CD4-positive, alpha-beta T cell (primary cell): ENCODE data around the gene CD24. TPM values are rescaled to one million over a fixed set of nuclear protein-coding genes. Genes with fewer than 3 reads are reported as not detected.

Experiments used
- ATAC-seq: fragments of 200-7000 bp; cut with Tn5 transposase; one replicate; pipeline ENCODE4 v1.10.0; 2022; ENCODE audit warnings: mild to moderate bottlenecking; ENCODE audit not compliant: poor library complexity
- CTCF ChIA-PET: fragments of 350-600 bp; sonication (Branson Sonifier 250); formaldehyde crosslinking; loops from one replicate; lab custom pipeline; 2021; ENCODE audit warnings: antibody characterized with exemption, inconsistent platforms; lab: Charles Lee
- POLR2A ChIA-PET: fragments of 350-600 bp; sonication (Branson Sonifier 250); formaldehyde crosslinking; loops from one replicate; lab custom pipeline; 2021; ENCODE audit warnings: antibody characterized with exemption, inconsistent platforms; lab: Charles Lee
- DNase-seq, 14 experiments: peaks; one replicate each; pipeline ENCODE4 v3.0.0-alpha.2; 2013 to 2020; ENCODE audit warnings: mixed read lengths in 2 of 14
- H3K27ac ChIP-seq, 2 donors: one replicate each; pipeline versions ENCODE4 v1.5.1 to v1.7.0; 2013; ENCODE audit warnings: low read length in 2 of 2, low read depth in 1 of 2, mild to moderate bottlenecking in 1 of 2
- H3K27me3 ChIP-seq, 2 experiments: 1 replicate in 1 of 2; 2 replicates in 1 of 2; pipeline versions ENCODE4 v1.6.1 to v1.7.0; 2013; ENCODE audit warnings: low read length in 2 of 2, control low read depth in 1 of 2, mild to moderate bottlenecking in 1 of 2, moderate library complexity in 1 of 2; ENCODE audit not compliant: insufficient read depth in 2 of 2, control insufficient read depth in 1 of 2
- H3K36me3 ChIP-seq: one replicate; pipeline ENCODE4 v1.6.1; 2013; ENCODE audit warnings: low read length, control low read depth; ENCODE audit not compliant: insufficient read depth
- H3K4me1 ChIP-seq: one replicate; pipeline ENCODE4 v1.6.1; 2013; ENCODE audit warnings: low read length, control low read depth; ENCODE audit not compliant: insufficient read depth
- H3K4me3 ChIP-seq: one replicate; pipeline ENCODE4 v1.5.1; 2013; ENCODE audit warnings: mild to moderate bottlenecking, low read length, moderate library complexity
- H3K9me3 ChIP-seq, 2 experiments: 1 replicate in 1 of 2; 2 replicates in 1 of 2; pipeline versions ENCODE4 v1.6.1 to v1.7.0; 2013; ENCODE audit warnings: low read length in 2 of 2, mild to moderate bottlenecking in 2 of 2, control low read depth in 1 of 2, moderate library complexity in 1 of 2; ENCODE audit not compliant: control insufficient read depth in 1 of 2, insufficient read depth in 1 of 2
- H3K27ac Mint-ChIP-seq: one replicate; pipeline ENCODE4 v1.8.0; 2020; ENCODE audit warnings: mixed read lengths
- H3K27me3 Mint-ChIP-seq: one replicate; pipeline ENCODE4 v1.8.0; 2021; ENCODE audit warnings: mixed read lengths
- H3K36me3 Mint-ChIP-seq: one replicate; pipeline ENCODE4 v1.8.0; 2021; ENCODE audit warnings: low read depth, mixed read lengths
- H3K4me1 Mint-ChIP-seq: one replicate; pipeline ENCODE4 v1.8.0; 2021; ENCODE audit warnings: low read depth, mixed read lengths
- H3K4me3 Mint-ChIP-seq: one replicate; pipeline ENCODE4 v1.8.0; 2020; ENCODE audit warnings: mild to moderate bottlenecking, mixed read lengths
- H3K9me3 Mint-ChIP-seq: one replicate; pipeline ENCODE4 v1.8.0; 2020; ENCODE audit warnings: mixed read lengths
- intact Hi-C, 2 experiments: fragments of 100-400 bp; cut with DNase I in 1 of 2; cut with micrococcal nuclease in 1 of 2; formaldehyde crosslinking; loops; one replicate each; pipeline versions ENCODE4 v1.15.1 to v1.9.0; 2023 to 2025; cut with DNase I, micrococcal nuclease
- total RNA-seq, 174 experiments: library from RNA in 2 of 174; stranded (reverse) in 2 of 174; gene quantifications; one replicate each; pipeline ENCODE4 v1.2.3 and lab custom pipeline; 2021 to 2026
- TF ChIP-seq, protein P1 (sequence below): fragments of 200-600 bp; IDR thresholded peaks from one replicate; pipeline ENCODE4 v1.8.0; 2022; ENCODE audit warnings: antibody characterized with exemption, mild to moderate bottlenecking

CD24 gene
- total RNA-seq, 2 experiments from 2014 or later: not detected

DNA sequence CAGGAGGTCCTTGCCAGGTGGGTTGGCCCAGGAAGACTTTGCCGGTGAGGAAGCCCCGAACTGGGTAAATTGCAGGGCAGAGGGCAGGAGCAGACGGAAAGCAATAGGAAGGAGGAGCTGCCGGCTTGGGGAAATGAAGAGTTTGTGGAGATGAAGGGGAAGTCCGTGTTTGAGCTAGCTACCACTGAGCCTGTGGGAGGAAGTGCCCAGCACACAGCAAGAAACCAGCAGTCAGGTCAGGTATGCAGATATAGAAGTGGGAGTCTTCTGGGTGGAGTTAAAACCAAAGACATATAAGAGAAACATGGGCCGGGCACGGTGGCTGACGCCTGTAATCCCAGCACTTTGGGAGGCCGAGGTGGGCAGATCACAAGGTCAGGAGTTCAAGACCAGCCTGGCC, 34.7 kb downstream of the CD24 start:
- ChIA-PET POLR2A (no interaction called here), CTCF (no interaction called here)
- H3K27ac ChIP-seq: no peak overlapping the region
- no peaks in the 10 kb centered on the region for H3K9me3 ChIP-seq
- intact Hi-C loops: no loop called here
- no peaks in the 10 kb centered on the region for H3K9me3 Mint-ChIP-seq
- no peak overlapping the region for H3K27ac Mint-ChIP-seq
- ATAC-seq (no peak), DNase-seq (no peak)
- H3K27me3 Mint-ChIP-seq: peaks cover 64% of the 10 kb centered on the region
- H3K4me1 ChIP-seq: no peaks in the 10 kb centered on the region
- TF ChIP-seq, protein P1, sequence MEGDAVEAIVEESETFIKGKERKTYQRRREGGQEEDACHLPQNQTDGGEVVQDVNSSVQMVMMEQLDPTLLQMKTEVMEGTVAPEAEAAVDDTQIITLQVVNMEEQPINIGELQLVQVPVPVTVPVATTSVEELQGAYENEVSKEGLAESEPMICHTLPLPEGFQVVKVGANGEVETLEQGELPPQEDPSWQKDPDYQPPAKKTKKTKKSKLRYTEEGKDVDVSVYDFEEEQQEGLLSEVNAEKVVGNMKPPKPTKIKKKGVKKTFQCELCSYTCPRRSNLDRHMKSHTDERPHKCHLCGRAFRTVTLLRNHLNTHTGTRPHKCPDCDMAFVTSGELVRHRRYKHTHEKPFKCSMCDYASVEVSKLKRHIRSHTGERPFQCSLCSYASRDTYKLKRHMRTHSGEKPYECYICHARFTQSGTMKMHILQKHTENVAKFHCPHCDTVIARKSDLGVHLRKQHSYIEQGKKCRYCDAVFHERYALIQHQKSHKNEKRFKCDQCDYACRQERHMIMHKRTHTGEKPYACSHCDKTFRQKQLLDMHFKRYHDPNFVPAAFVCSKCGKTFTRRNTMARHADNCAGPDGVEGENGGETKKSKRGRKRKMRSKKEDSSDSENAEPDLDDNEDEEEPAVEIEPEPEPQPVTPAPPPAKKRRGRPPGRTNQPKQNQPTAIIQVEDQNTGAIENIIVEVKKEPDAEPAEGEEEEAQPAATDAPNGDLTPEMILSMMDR: no peak
- H3K36me3 ChIP-seq: no peaks in the 10 kb centered on the region
- no peaks in the 10 kb centered on the region for H3K4me1 Mint-ChIP-seq
- no peak overlapping the region for H3K4me3 Mint-ChIP-seq
- H3K36me3 Mint-ChIP-seq: no peaks in the 10 kb centered on the region
- H3K4me3 ChIP-seq: no peak overlapping the region
- peaks cover 15 to 20% of the 10 kb centered on the region in 2 experiments for H3K27me3 ChIP-seq

DNA sequence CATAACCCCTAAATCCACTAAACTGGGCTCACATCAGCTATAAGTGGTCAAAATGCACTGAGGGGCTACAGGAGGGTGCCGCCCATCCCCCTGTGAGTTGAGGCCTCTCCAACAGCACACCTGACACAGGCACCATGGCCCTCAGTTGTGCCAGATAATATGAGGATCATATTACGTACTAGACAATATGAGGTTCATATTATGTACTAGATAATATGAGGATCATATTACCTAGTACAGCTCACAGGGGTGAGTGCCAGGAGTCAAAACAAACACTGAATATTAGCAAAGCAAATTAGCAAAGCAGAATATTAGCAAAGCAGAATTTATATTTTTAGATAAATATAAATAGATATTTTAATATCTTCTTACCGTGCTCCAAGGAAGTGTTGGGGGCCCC, 35.3 kb downstream of the CD24 start:
- H3K36me3 Mint-ChIP-seq: no peaks in the 10 kb centered on the region
- TF ChIP-seq, protein P1: no peak
- intact Hi-C loops: no loop called here
- Histone ChIP-seq H3K4me3 (no peak overlapping the region), H3K4me1 (no peaks in the 10 kb centered on the region), H3K27me3 (peaks cover 15 to 20% of the 10 kb centered on the region in 2 experiments), H3K27ac (no peak overlapping the region), H3K9me3 (no peaks in the 10 kb centered on the region), H3K36me3 (no peaks in the 10 kb centered on the region)
- no peaks in the 10 kb centered on the region for H3K9me3 Mint-ChIP-seq
- H3K27ac Mint-ChIP-seq: no peak overlapping the region
- no peak for DNase-seq
- no peak overlapping the region for H3K4me3 Mint-ChIP-seq
- ChIA-PET POLR2A (no interaction called here), CTCF (interaction anchor here (1.9 kb wide), 1 partner anchor 9 kb away, joined by 5 read pairs; no protein-coding TSS in a partner anchor)
- no peak for ATAC-seq
- no peaks in the 10 kb centered on the region for H3K4me1 Mint-ChIP-seq
- H3K27me3 Mint-ChIP-seq: peaks cover 64% of the 10 kb centered on the region

DNA sequence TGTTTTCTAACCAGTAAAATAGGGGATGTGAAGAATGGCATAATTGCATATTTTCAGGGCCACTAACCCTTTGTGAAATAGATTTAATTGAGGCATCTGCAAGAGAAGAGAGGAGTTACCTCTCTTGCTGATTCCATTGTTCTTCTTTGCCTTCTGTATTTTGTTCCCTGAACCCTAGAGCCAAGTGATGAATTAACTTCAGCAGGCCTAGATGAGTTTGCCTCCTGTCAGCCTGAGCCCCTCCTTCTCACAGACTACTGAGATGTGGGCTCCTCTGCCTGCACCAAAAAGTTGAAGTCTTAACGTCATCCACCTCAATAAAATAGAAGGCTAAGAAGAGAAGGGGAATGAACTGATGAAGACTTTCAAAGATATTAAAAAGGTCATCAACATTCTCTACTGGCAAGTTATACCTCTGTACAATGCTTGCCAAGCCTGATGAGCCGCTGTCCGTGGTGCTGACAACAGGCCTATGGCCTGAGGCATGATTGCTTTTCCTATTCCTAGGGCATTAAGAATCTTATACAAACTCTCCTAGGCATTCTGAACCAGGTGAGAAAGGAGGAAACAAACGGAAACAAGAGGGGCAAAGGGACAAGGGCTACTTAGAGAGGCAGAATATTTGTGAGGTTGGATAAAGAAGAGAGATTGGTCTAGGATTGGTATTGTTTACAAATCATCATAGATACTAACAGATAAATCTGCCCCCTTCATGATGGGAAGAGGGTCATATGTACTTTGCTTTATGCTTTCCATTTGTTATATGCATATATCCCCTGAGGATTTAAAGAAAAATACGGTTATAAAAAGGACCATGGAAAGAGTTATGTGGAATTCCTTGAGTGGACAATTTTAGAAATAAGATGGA, 46.8 kb downstream of the CD24 start:
- no peaks in the 10 kb centered on the region for H3K36me3 Mint-ChIP-seq
- H3K27me3 Mint-ChIP-seq: peaks cover 57% of the 10 kb centered on the region
- H3K36me3 ChIP-seq: no peaks in the 10 kb centered on the region
- peak in 5 of 14 experiments; percentile 2 to 17 (median 3) for DNase-seq
- TF ChIP-seq, protein P1: no peak
- no peak overlapping the region for H3K4me3 ChIP-seq
- no peaks in the 10 kb centered on the region for H3K4me1 Mint-ChIP-seq
- no peak overlapping the region for H3K27ac Mint-ChIP-seq
- intact Hi-C loops: no loop called here
- no peak overlapping the region for H3K4me3 Mint-ChIP-seq
- no peaks in the 10 kb centered on the region for H3K9me3 ChIP-seq
- POLR2A ChIA-PET: no interaction called here
- CTCF ChIA-PET: no interaction called here
- ATAC-seq: no peak
- H3K27ac ChIP-seq: no peak overlapping the region
- H3K4me1 ChIP-seq: no peaks in the 10 kb centered on the region
- no peaks in the 10 kb centered on the region for H3K9me3 Mint-ChIP-seq
- peaks cover 2 to 10% of the 10 kb centered on the region in 2 experiments for H3K27me3 ChIP-seq
